Measurements from ENCODE around the gene ERICH6B. TPM values are rescaled to one million over a fixed set of nuclear protein-coding genes. Genes with fewer than 3 reads are reported as not detected.
"Not testable (repeated sequence)": the region's sequence is repeated elsewhere in the genome, so short reads cannot be mapped to it uniquely, and the experiment has no call there.

ERICH6B gene
- total RNA-seq = not detected in 2 replicates

GRCh38 chr13:45615501-45616101 lies at the start of gene ERICH6B:
TSS of gene ERICH6B (minus strand) at chr13:45615739. CDS start at chr13:45597005, 18,734 bp downstream.
- peak; percentile 7 for DNase-seq

GRCh38 chr13:45662903-45663302 lies 47.4 kb upstream of the ERICH6B start:
- DNase-seq = not testable (repeated sequence)

- DNase-seq = no peak
Observed at GRCh38 chr13:45662162-45662561, 46.6 kb upstream of the ERICH6B start.

- not testable (repeated sequence) for DNase-seq
Observed at GRCh38 chr13:45660458-45660857, 44.9 kb upstream of the ERICH6B start.

- DNase-seq = no peak
Observed at GRCh38 chr13:45659536-45659935, 44.0 kb upstream of the ERICH6B start.

GRCh38 chr13:45658586-45659235 lies 43.2 kb upstream of the ERICH6B start:
- no peak for DNase-seq

GRCh38 chr13:45654633-45655349 lies 39.3 kb upstream of the ERICH6B start:
- DNase-seq = no peak

GRCh38 chr13:45645263-45645662 lies 29.7 kb upstream of the ERICH6B start:
- DNase-seq = not testable (repeated sequence)

- DNase-seq = not testable (repeated sequence)
Observed at GRCh38 chr13:45642159-45642558, 26.6 kb upstream of the ERICH6B start.

GRCh38 chr13:45635291-45635690 lies 19.8 kb upstream of the ERICH6B start:
- DNase-seq = not testable (repeated sequence)

- DNase-seq = no peak
Observed at GRCh38 chr13:45630791-45631190, 15.3 kb upstream of the ERICH6B start.

- DNase-seq = no peak
Observed at GRCh38 chr13:45629940-45630339, 14.4 kb upstream of the ERICH6B start.

- DNase-seq = no peak
Observed at GRCh38 chr13:45628094-45628493, 12.6 kb upstream of the ERICH6B start.

GRCh38 chr13:45627656-45628055 lies 12.1 kb upstream of the ERICH6B start:
- DNase-seq = no peak

GRCh38 chr13:45626731-45627374 lies 11.3 kb upstream of the ERICH6B start:
- no peak for DNase-seq

GRCh38 chr13:45623516-45624090 lies 8.1 kb upstream of the ERICH6B start:
- DNase-seq = peak; percentile 61

GRCh38 chr13:45621950-45622349 lies 6.4 kb upstream of the ERICH6B start:
- DNase-seq = no peak

GRCh38 chr13:45607931-45608330 lies 7.6 kb downstream of the ERICH6B start:
- DNase-seq = no peak

GRCh38 chr13:45604892-45605291 lies 10.6 kb downstream of the ERICH6B start:
- no peak for DNase-seq

- DNase-seq = no peak
Observed at GRCh38 chr13:45603338-45603737, 12.2 kb downstream of the ERICH6B start.

- DNase-seq = no peak
Observed at GRCh38 chr13:45602183-45603170, 13.1 kb downstream of the ERICH6B start.

- DNase-seq = no peak
Observed at GRCh38 chr13:45601680-45602079, 13.9 kb downstream of the ERICH6B start.

Measured in dermis blood vessel endothelial cell (primary cell).